ENCODE measurements around the gene IGFBP4. TPM values are rescaled to one million over a fixed set of nuclear protein-coding genes. Genes with fewer than 3 reads are reported as not detected.

The IGFBP4 gene
- total and polyA plus RNA-seq, 2 of the 13 experiments (the other 11 are each of a cell fraction or from before 2014, with no cell fraction given), result 4.1 to 49.0 TPM

- TF ChIP-seq, protein P1, sequence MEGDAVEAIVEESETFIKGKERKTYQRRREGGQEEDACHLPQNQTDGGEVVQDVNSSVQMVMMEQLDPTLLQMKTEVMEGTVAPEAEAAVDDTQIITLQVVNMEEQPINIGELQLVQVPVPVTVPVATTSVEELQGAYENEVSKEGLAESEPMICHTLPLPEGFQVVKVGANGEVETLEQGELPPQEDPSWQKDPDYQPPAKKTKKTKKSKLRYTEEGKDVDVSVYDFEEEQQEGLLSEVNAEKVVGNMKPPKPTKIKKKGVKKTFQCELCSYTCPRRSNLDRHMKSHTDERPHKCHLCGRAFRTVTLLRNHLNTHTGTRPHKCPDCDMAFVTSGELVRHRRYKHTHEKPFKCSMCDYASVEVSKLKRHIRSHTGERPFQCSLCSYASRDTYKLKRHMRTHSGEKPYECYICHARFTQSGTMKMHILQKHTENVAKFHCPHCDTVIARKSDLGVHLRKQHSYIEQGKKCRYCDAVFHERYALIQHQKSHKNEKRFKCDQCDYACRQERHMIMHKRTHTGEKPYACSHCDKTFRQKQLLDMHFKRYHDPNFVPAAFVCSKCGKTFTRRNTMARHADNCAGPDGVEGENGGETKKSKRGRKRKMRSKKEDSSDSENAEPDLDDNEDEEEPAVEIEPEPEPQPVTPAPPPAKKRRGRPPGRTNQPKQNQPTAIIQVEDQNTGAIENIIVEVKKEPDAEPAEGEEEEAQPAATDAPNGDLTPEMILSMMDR (CRISPR knock-in tag; IDR thresholded peaks at IDR 0.05), result peak; percentile 32; the same call in 1 of the 2 replicates
- TF ChIP-seq ZBTB3 (CRISPR knock-in tag; IDR thresholded peaks at IDR 0.05; ENCODE audit: borderline replicate concordance, low read depth) (peak; percentile 48; the same call in 1 of the 2 replicates), PHF20 (CRISPR knock-in tag; IDR thresholded peaks at IDR 0.05) (no peak), ZNF205 (CRISPR knock-in tag; IDR thresholded peaks at IDR 0.05) (peak; percentile 81; the same call in 1 of the 2 replicates), ZNF616 (CRISPR knock-in tag; IDR thresholded peaks at IDR 0.05; ENCODE audit: low read depth) (peak; percentile 67; the same call in 1 of the 2 replicates), ZNF776 (CRISPR knock-in tag; IDR thresholded peaks at IDR 0.05) (no peak), ZNF274 (CRISPR knock-in tag; IDR thresholded peaks at IDR 0.05) (no peak), MIER2 (CRISPR knock-in tag; IDR thresholded peaks at IDR 0.05) (peak; percentile 77; the same call in 1 of the 2 replicates), SRF (IDR thresholded peaks at IDR 0.05; ENCODE audit: low read depth, low read length) (no peak), ZNF136 (CRISPR knock-in tag; IDR thresholded peaks at IDR 0.05; ENCODE audit: low read depth) (no peak), ZFP90 (CRISPR knock-in tag; IDR thresholded peaks at IDR 0.05; ENCODE audit: borderline replicate concordance) (peak; percentile 70; the same call in 1 of the 2 replicates), ARID2 (CRISPR knock-in tag; IDR thresholded peaks at IDR 0.05; ENCODE audit: borderline replicate concordance) (no peak), SP5 (CRISPR knock-in tag; IDR thresholded peaks at IDR 0.05; ENCODE audit: borderline replicate concordance, low read depth) (peak; percentile 73), ATAD3A (CRISPR knock-in tag; IDR thresholded peaks at IDR 0.05) (no peak), KLF11 (CRISPR knock-in tag; IDR thresholded peaks at IDR 0.05) (no peak), SALL2 (CRISPR knock-in tag; IDR thresholded peaks at IDR 0.05) (peak; percentile 74; the same call in 1 of the 2 replicates), ZNF619 (CRISPR knock-in tag; IDR thresholded peaks at IDR 0.05) (0 out of 2 replicates have a peak, but pooled peaks have one; percentile 27), THYN1 (CRISPR knock-in tag; IDR thresholded peaks at IDR 0.05; ENCODE audit: borderline replicate concordance, low read depth) (no peak), RNF2 (conservative IDR thresholded peaks at IDR 0.05; ENCODE audit: low read depth) (peak; percentile 68; the same call in 1 of the 2 replicates), HNRNPUL1 (IDR thresholded peaks at IDR 0.05; ENCODE audit: low read depth, low read length) (no peak), IRF1 (CRISPR knock-in tag; IDR thresholded peaks at IDR 0.05; ENCODE audit: low read depth) (no peak), NKX3-1 (CRISPR knock-in tag; IDR thresholded peaks at IDR 0.05) (peak; percentile 42; the same call in 1 of the 2 replicates), NFE2 (CRISPR knock-in tag; IDR thresholded peaks at IDR 0.05) (no peak), RCOR2 (CRISPR knock-in tag; IDR thresholded peaks at IDR 0.05) (peak; percentile 42; the same call in 1 of the 2 replicates), ZNF264 (CRISPR knock-in tag; IDR thresholded peaks at IDR 0.05) (peak; percentile 56; the same call in 1 of the 2 replicates), EP300 (IDR thresholded peaks at IDR 0.05; ENCODE audit: low read depth in 2 of 2, low read length in 2 of 2) (peak in 1 of 2 experiments; percentile 82; a peak in 2 of 4 replicates), EP300 (CRISPR knock-in tag; IDR thresholded peaks at IDR 0.05; ENCODE audit: borderline replicate concordance) (peak; percentile 79)
- TF ChIP-seq, protein P2, sequence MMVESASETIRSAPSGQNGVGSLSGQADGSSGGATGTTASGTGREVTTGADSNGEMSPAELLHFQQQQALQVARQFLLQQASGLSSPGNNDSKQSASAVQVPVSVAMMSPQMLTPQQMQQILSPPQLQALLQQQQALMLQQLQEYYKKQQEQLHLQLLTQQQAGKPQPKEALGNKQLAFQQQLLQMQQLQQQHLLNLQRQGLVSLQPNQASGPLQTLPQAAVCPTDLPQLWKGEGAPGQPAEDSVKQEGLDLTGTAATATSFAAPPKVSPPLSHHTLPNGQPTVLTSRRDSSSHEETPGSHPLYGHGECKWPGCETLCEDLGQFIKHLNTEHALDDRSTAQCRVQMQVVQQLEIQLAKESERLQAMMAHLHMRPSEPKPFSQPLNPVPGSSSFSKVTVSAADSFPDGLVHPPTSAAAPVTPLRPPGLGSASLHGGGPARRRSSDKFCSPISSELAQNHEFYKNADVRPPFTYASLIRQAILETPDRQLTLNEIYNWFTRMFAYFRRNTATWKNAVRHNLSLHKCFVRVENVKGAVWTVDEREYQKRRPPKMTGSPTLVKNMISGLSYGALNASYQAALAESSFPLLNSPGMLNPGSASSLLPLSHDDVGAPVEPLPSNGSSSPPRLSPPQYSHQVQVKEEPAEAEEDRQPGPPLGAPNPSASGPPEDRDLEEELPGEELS (CRISPR knock-in tag; IDR thresholded peaks at IDR 0.05), result peak; percentile 84
Observed at GRCh38 chr17:40448639-40449261, 5.5 kb downstream of the IGFBP4 start (continued).

All from HepG2 (cell line).